Measurements from ENCODE around the gene COL25A1.

Gene COL25A1

DNA sequence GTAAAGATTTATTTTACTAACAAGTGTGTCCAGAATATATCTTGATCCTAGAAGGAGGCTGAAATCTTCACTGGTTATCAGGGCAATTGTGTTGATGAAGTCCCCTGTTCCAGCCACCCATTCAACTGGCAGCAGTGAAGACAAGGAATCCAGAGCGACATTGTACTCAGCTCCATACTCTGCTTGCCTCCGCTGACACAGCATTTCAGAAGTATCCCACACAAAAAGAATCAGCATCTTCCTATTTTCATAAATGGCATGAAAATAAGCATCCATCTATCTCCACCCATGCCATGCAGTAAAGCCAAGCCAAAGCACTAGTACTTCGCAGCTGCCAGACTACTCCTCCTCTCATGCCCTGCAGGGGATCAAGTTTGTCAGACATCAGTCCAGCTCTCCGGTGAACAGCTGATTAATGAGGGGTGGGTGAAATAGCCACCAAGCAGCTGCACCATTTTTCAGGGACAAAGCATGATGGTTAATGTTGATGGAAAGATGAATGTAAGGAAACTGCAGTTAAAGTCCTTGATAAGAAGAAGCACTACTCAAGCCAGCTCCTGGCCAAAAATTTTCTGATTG lies 54.0 kb downstream of the COL25A1 start:
- H3K4me3 ChIP-seq (ENCODE audit: control insufficient read depth, low read depth, low read length), result no peak overlapping the region
- TF ChIP-seq, protein P1, sequence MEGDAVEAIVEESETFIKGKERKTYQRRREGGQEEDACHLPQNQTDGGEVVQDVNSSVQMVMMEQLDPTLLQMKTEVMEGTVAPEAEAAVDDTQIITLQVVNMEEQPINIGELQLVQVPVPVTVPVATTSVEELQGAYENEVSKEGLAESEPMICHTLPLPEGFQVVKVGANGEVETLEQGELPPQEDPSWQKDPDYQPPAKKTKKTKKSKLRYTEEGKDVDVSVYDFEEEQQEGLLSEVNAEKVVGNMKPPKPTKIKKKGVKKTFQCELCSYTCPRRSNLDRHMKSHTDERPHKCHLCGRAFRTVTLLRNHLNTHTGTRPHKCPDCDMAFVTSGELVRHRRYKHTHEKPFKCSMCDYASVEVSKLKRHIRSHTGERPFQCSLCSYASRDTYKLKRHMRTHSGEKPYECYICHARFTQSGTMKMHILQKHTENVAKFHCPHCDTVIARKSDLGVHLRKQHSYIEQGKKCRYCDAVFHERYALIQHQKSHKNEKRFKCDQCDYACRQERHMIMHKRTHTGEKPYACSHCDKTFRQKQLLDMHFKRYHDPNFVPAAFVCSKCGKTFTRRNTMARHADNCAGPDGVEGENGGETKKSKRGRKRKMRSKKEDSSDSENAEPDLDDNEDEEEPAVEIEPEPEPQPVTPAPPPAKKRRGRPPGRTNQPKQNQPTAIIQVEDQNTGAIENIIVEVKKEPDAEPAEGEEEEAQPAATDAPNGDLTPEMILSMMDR (conservative IDR thresholded peaks at IDR 0.05; ENCODE audit: control insufficient read depth, insufficient read depth, low read depth, low read length), result no peak
- DNase-seq (ENCODE audit: low read depth), result no peak

DNA sequence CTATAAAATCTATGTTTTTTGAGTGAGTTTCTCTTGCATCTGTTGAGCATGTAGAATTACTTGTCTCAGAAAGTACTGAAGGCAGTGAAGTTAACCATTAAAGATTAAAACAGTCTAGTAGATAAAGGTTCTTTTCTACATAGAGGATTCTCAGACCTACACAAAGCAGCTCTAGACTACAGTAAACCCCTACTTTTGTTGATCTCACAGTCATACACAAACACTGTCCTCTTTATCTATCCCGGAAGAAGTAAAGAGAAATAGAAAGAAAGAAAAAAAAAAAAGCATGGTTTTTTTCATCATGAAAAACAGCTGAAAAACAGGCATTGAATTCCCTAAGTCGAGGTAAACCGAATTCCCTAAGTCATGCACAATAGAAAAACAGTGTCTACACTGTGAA lies 58.6 kb downstream of the COL25A1 start:
- H3K4me3 ChIP-seq (ENCODE audit: control insufficient read depth, low read depth, low read length), result no peak overlapping the region
- TF ChIP-seq, protein P1 (conservative IDR thresholded peaks at IDR 0.05; ENCODE audit: control insufficient read depth, insufficient read depth, low read depth, low read length), result no peak
- no peak for DNase-seq (ENCODE audit: low read depth)

DNA sequence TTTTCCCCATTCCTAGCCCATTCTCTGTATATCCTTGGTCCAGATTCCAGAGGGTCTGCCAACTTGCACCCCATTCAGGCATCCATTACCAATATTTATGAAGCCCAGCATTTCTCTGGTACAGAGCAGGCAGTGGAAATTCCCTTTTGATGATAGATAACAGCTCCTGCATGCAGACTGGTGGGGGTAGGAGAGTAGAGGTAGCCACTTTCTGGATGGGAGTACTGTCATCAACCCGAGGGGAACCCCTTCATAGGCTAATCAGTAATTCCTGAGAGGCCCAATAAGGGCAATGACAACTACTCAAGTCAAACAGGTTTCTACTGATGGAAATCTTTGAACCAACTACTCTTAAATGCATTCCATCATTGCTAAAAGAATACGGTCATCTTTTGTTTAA lies 63.7 kb downstream of the COL25A1 start:
- H3K4me3 ChIP-seq (ENCODE audit: control insufficient read depth, low read depth, low read length), result no peak overlapping the region
- DNase-seq (ENCODE audit: low read depth), result no peak
- TF ChIP-seq, protein P1 (conservative IDR thresholded peaks at IDR 0.05; ENCODE audit: control insufficient read depth, insufficient read depth, low read depth, low read length), result no peak

DNA sequence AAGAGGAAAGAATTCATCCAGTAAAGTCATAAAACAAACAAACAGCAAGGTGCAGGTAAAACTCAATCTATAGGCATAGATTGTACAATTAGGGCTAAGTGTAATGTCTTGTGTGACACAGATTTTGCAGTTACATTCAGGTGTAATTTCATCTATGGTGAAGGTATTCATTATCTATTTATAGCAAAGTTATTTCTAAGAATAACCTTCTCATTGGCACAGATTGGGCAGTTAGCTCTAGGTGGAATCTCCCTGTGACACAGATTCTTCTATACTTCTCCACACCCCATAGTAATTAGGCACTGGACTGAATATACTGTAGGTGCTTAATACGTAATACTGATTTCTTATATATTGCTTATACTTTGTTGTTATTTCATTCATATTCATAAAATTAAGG lies 66.8 kb downstream of the COL25A1 start:
- TF ChIP-seq, protein P1 (conservative IDR thresholded peaks at IDR 0.05; ENCODE audit: control insufficient read depth, insufficient read depth, low read depth, low read length), result no peak
- no peak for DNase-seq (ENCODE audit: low read depth)
- no peak overlapping the region for H3K4me3 ChIP-seq (ENCODE audit: control insufficient read depth, low read depth, low read length)

DNA sequence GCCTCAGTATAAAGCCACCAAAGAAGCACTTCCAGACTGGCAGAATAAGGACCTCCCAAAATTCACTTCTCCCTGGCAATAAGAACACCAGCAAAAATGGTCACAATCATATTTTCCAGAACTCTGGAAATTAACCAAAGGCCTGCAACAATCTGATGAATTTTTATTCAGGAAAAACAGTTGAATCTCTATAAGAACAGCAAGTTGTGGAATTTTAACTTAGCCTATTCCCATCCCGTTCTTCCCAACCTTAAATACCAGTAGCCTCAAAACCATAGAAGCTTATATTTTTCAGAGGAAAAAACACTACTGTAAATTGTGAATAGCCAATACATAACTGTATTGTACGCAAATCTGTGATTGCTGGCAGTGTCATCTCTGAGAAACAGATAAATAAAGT lies 67.9 kb downstream of the COL25A1 start:
- TF ChIP-seq, protein P1 (conservative IDR thresholded peaks at IDR 0.05; ENCODE audit: control insufficient read depth, insufficient read depth, low read depth, low read length), result no peak
- DNase-seq (ENCODE audit: low read depth), result no peak
- H3K4me3 ChIP-seq (ENCODE audit: control insufficient read depth, low read depth, low read length), result no peak overlapping the region

DNA sequence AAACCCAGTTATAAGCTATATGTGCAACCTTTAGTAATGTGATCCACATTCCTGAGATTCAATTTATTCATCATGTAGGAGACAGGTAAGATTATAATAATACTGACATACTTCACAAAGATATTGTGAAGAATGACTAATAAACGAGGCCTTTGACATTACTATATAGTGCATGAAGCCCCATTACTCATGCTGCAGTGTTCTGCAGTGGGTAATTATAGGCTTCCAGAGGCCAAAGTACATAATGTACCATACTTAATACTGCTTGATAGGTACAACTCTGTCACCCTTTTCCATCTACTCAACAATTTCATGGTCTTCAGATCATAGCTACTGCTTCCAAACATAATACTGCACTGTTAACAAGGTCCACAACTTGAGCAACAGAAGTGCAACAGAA lies 68.9 kb downstream of the COL25A1 start:
- TF ChIP-seq, protein P1 (conservative IDR thresholded peaks at IDR 0.05; ENCODE audit: control insufficient read depth, insufficient read depth, low read depth, low read length), result no peak
- no peak overlapping the region for H3K4me3 ChIP-seq (ENCODE audit: control insufficient read depth, low read depth, low read length)
- peak; percentile 6 for DNase-seq (ENCODE audit: low read depth)

DNA sequence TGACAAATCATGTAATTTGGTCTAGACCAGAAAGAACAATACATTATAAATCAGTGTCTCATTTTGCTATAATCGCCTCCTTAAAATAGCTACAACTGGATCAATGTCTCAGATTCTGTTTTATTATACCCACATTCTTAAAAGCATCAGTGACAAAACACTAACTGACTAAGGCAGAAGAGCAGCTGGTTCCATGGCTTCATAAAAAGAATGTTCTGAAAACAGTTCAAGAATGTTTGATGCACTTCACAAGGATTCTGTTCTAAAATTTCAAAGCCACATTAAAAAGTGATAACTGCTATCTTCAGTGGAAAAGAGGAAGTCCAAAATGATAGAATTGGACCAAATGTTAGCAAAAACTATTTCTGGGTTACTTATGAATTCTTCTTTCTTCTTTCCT lies 69.8 kb downstream of the COL25A1 start:
- TF ChIP-seq, protein P1 (conservative IDR thresholded peaks at IDR 0.05; ENCODE audit: control insufficient read depth, insufficient read depth, low read depth, low read length), result no peak
- DNase-seq (ENCODE audit: low read depth), result no peak
- H3K4me3 ChIP-seq (ENCODE audit: control insufficient read depth, low read depth, low read length), result no peak overlapping the region

Data from fibroblast of mammary gland (primary cell).